NCI-H187 treated with DMSO at 0.1 percent for 48 hours (cell line): Measurements from ENCODE around the gene HPGDS.

ENCODE experiments used
- DNase-seq: peaks from one replicate; lab custom pipeline; 2025; lab: John Stamatoyannopoulos, UW

Gene HPGDS

GRCh38 chr4:94253036-94253435, 89.6 kb downstream of the HPGDS start:
- DNase-seq: no peak

- no peak for DNase-seq
Measured at GRCh38 chr4:94251094-94251493, 91.5 kb downstream of the HPGDS start.
